D721Med (cell line): ENCODE results near the gene MIOS.

Experiments
- DNase-seq: peaks from one replicate; pipeline ENCODE4 v3.0.0; 2011; ENCODE audit warnings: low spot score; ENCODE audit not compliant: insufficient read length
- FAIRE-seq: peaks from 2 replicates; lab custom pipeline; 2011; peaks lifted over from hg19 to GRCh38; lab: Jason Lieb, UNC
- TF ChIP-seq, protein P1 (sequence below): IDR thresholded peaks from 2 replicates; pipeline ENCODE4 v1.5.1; 2012; ENCODE audit warnings: mild to moderate bottlenecking, control low read depth; ENCODE audit not compliant: insufficient read depth; ENCODE audit errors: missing control alignments

The MIOS gene

GRCh38 chr7:7607010-7607409 lies 40.3 kb downstream of the MIOS start:
- no peak for FAIRE-seq
- DNase-seq, result no peak
- TF ChIP-seq, protein P1, sequence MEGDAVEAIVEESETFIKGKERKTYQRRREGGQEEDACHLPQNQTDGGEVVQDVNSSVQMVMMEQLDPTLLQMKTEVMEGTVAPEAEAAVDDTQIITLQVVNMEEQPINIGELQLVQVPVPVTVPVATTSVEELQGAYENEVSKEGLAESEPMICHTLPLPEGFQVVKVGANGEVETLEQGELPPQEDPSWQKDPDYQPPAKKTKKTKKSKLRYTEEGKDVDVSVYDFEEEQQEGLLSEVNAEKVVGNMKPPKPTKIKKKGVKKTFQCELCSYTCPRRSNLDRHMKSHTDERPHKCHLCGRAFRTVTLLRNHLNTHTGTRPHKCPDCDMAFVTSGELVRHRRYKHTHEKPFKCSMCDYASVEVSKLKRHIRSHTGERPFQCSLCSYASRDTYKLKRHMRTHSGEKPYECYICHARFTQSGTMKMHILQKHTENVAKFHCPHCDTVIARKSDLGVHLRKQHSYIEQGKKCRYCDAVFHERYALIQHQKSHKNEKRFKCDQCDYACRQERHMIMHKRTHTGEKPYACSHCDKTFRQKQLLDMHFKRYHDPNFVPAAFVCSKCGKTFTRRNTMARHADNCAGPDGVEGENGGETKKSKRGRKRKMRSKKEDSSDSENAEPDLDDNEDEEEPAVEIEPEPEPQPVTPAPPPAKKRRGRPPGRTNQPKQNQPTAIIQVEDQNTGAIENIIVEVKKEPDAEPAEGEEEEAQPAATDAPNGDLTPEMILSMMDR, result no peak

DNA sequence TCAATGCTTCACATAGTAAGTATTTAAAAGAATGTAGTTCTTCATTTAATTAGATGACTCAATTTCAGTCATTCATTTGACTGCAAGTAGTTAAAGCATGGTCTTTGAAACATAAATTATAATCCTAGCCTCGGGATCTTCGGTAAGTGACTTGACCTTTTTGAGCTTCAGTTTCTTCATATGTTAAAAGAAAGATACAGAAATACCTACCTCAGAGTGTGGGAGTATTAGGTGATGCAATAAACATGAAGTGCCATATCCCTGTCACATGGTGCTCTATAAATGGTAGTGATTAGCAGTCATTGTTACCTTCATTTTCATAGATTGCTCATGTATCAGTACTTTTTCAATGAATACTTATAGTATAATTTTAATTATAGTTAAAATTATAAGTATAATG lies 42.6 kb downstream of the MIOS start:
- FAIRE-seq (no peak), DNase-seq (no peak)
- TF ChIP-seq, protein P1, result no peak

GRCh38 chr7:7612519-7612918 lies 45.8 kb downstream of the MIOS start:
- TF ChIP-seq, protein P1, result no peak
- FAIRE-seq, result no peak
- DNase-seq, result no peak

DNA sequence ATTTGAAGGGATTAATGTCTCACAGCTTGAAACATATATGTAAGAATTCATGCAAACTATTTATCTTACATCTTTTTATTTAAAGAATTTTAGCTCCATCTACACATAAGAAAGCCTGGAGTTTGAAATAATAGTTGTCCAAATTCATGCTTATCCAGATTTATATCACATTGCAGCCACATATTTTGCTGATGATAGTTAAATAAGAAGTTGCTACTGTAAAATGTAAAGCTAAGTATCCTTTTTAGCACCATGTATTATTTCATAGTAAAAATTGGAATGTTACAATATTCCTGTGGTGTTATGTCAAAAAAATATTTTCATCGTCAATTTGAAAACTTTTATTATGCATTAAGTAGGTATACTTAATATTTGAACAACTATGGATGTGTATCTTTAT lies 46.5 kb downstream of the MIOS start:
- TF ChIP-seq, protein P1, result no peak
- no peak for FAIRE-seq
- no peak for DNase-seq

- no peak for FAIRE-seq
- no peak for DNase-seq
- TF ChIP-seq, protein P1, result no peak
Measured at GRCh38 chr7:7614018-7614741, 47.5 kb downstream of the MIOS start.

DNA sequence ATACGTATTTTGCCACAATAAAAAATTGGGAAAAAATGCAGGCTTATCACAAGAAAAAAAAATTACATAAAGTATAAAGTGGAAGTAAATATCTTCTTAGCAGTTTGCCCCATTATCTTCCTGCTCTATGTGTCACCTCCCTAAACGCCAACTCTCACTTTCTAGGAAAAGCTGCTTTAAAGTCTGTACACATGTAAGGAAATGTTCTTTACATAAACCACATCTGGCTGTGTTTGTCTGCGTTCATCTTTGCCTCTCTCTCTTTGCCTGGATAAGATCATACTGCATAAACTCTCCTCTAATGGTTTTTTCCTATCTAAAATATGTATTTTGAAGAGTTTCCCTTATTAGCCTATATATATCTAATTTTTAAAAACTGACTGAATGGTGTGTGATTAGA lies 50.9 kb downstream of the MIOS start:
- FAIRE-seq, result no peak
- DNase-seq, result no peak
- TF ChIP-seq, protein P1, result no peak

- TF ChIP-seq, protein P1, result no peak
- FAIRE-seq (no peak), DNase-seq (no peak)
Measured at GRCh38 chr7:7618410-7618809, 51.7 kb downstream of the MIOS start.
